GM12873 (cell line): ENCODE results near the gene PON3.

Experiments used
- CTCF ChIP-seq: IDR thresholded peaks from 2 replicates; pipeline ENCODE4 v1.5.1; 2012; ENCODE audit warnings: low read depth, mild to moderate bottlenecking, moderate library complexity, low read length, control low read depth; ENCODE audit not compliant: insufficient read depth; ENCODE audit errors: missing control alignments

PON3 gene

DNA sequence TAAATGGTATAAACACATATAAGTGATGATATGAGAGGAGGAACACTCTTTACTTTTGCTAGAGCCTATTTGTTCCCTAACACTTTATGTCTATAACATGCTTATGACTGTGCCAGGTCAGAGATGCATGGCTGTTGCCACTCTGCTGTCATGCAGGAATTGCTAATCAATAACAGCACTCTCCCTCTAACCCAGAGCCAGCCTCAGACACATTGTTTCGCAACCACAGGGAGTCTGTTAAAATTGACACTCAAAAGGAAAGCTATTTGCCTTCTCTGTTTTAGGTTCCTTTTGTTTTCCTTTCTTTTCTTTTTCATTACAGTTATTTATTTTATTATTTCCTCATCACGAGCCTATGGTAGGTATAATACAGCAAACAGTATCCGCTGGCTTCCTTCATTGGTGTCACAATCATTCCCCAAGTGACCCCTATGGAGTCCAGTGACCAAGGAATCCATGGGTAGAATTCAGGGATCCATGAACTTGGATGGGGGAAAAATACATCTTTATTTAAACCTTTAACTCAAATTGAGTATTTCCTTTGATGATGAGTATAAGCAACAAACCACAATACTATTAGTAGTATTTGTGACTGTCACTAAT, 31.8 kb upstream of the PON3 start:
- no peak for TF ChIP-seq CTCF

- no peak for TF ChIP-seq CTCF
Observed at GRCh38 chr7:95427166-95427565, 31.0 kb upstream of the PON3 start.

- TF ChIP-seq CTCF: no peak
Observed at GRCh38 chr7:95425694-95426093, 29.5 kb upstream of the PON3 start.

DNA sequence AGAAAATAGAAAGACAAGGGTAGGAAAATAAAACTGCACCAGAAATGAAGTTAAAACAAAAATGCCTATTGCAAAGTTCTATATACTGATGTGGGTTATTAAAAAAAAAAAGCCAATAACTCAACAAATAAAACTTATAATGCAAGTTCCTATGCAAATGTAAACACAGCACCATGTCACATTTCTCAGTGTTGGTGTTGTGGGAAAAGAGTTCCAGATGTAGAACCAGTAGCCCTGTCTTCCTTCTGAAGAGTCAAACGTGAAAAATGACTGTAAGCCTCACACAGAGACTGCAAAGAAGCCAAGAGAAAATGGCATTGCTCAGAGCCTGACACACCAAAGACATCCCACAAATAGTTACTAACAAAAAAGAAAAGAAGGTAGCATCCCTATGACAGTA, 28.5 kb upstream of the PON3 start:
- TF ChIP-seq CTCF: no peak

- no peak for TF ChIP-seq CTCF
Observed at GRCh38 chr7:95421847-95422444, 25.8 kb upstream of the PON3 start.

DNA sequence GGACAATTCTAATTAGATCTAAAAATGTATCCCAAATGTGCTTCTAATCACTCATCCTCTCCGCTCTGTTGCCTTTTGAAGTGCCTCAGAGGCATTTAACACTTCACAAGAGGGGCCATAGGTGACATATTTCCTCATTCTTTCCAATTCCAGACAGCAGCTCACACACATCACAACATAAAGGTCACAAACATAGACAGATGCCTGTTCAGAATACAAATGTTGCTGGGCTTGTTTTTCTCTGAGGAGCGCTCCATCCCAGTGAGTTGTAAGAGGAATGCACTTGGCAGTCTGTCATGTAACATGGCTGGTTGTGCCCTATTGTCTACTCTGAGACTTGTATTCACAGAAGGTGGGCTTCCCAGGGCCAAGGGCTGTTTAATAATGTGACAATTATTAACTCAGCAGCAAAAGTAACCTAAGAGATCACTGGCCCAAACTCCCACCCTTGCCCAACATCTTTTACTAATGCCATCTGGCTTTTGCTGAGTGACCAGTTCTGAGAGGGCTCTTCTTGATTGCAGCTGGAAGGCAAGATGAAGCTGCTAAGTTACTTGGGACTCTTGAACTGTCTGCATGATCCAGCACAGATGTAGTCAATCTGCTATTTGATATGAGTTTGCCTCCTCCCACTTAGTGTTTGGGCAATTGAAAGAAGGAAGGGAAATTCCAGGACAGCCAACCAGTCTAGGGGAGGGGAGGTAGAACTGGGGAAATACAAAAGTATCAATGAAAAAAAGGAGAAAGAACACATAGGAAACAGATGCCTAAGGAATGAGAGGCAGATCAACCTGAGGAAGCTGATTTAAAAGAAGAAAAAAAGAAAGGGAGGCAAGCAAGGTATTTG, 25.0 kb upstream of the PON3 start:
- no peak for TF ChIP-seq CTCF

DNA sequence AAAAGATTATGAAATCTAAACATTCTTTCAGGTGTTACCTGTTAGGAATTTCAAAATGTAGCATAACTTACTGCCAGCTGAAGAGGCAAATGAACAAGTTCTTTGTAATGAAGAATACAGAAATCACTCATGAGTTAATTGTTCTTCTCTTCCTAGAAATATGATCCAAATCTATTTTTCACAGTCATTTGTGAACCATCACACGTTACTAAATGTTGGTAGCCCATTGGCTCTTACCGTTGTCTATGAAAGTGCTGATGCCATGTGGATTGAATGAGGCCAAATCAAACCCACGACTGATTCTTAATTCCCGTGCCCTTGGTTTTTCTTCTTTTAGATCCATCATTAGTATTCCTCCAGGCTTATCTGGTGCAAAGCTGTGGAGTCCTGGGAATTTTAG, 15.9 kb upstream of the PON3 start:
- no peak for TF ChIP-seq CTCF
